ENCODE data around the gene TRIO. TPM values are rescaled to one million over a fixed set of nuclear protein-coding genes. Genes with fewer than 3 reads are reported as not detected.

TRIO gene
- total RNA-seq, 1 donor from 2014 or later: 381 TPM

DNA sequence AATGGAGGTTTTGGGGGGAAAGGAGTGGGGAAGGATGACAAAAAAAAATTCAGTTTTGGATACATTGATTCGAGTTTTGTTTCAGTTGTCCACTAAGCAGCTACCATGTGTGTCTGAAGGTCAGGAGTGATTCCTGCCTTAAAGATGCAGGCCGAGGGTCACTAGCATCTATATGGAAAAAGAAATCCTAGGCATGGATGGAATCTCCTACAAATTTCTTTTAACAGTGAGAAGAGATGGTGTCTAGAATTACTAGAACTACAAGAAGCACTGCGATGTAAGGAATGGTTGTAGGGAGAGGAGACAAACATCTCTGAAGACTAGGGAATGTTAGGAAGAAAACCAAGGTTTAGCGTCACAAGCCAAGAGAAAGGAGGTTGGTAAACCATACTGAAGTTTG lies 19.6 kb upstream of the TRIO start:
- DNase-seq: no peak

GRCh38 chr5:14123974-14124482 lies 19.1 kb upstream of the TRIO start:
- DNase-seq: no peak

DNA sequence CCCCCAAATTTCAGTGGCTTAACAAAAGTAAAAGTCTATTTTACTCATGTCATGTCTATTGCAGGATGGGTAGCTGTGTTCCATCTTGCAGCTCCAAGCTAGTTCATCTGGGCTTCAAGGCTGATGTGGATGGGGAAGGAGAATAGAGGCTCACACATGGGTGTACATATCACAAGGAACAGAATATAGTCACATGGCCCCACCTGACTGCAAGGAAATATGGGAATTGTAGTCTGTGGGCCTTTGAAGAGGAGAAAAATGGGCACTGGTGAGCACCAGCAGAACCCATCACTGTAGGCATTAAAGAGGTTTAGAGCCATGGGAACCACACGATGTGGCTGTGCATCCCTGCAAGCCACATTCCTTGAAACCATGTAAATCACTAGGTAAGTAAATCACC lies 17.9 kb upstream of the TRIO start:
- DNase-seq: no peak

DNA sequence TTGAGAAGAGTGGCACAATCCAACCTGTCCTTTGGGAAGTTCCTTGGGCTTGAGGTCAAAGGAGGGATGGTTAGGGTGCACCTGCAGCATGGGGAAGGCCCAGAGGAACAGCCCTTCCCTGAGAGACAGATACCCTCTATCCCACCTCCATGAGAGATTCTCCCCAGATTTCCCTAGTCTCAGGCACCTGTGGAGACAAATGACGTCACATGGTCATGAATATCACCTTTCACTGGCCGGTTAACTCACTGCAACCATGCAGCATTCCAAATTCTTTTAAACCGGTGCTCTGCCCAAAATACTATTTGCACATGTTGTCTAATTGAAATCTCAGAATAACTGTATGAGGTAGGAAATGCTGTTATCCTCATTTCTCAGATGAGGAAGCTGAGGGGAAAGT lies 15.6 kb upstream of the TRIO start:
- no peak for DNase-seq

- DNase-seq: no peak
Observed at GRCh38 chr5:14128079-14128478, 15.1 kb upstream of the TRIO start.

DNA sequence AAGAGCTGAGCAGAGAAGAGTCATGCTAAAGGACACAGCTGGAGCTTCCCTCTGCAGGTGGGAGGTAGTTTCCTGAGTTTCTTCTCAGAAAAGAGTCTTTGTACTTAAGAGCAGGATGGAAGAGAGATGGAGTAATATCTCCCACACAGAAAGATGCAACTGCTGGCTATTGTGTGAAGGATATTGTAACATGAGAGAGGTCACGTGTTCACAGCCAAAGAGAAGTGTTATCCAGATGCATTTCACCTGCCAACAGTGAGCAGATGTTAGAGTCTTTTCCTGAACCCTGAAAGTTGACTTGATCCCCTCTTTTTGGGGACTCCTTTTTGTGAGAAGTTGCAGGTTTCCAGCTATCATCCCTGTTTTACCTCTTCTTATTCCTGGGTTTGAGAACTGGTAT lies 14.0 kb upstream of the TRIO start:
- DNase-seq: no peak

DNA sequence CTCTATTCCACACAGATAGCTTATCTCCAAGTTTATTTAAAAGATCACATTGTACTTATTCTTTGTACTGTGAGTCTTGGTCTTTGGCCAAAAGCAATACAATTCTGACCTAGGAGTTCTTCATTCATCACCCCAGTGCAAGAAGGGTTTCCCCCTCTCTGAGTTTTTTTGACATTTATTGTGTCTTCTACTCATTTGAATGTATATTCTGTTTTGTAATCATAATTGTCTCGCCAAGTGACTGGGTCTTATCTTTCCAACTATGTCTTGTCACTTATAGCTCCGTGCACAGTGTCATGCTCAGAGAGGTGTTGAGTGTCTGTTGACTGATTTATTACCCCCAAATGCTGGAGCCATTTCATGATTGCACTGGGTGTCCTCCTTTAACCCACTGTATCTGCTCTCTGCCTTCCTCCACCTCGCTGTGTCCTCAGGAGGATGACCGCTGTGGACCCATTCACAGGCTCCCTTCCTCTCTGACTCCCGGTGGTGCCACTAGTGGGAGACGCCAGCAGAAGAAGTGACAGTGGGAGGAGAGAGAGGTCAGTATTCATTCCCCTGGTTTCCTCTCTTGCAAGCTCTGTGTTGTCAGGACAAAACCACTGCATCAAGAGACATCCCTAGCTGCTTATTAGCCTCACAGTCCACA lies 11.2 kb upstream of the TRIO start:
- DNase-seq: no peak

DNA sequence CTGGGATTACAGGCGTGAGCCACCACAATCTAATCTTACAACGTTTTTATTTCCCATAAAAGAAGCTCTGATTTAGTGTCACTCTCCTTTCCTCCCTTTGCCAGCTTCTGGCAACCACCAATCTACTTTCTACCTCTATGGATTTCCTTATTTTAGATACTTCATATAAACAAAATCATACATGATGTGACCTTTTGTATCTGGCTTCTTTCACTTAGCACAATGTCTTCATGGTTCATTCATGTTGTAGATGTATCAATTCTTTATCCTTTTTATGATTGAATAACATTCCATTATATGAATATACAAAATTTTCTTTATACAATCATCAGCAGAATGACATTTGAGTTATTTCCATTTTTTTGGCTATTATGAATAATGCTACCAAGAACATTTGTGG lies 9.7 kb upstream of the TRIO start:
- no peak for DNase-seq

- no peak for DNase-seq
Observed at GRCh38 chr5:14134083-14134482, 9.1 kb upstream of the TRIO start.

DNA sequence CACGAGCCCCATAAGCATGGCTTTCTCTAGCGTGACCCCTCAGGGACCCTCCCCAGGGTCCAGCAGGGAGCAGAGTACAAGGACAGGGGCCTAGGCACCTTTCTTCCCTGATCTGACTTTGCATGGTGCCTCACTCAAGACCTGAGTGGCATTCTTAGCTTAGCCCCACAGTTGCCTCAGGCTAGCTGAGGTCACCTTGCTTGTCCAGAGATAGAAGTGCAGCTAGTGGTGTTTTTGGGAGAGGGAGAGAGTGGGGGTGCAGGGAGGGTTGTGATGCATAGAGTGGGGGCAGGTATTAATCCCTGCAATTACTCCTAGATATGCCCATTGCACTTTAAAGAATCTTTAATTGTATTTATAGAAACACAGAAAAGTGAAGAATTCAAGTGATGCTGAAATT lies 8.4 kb upstream of the TRIO start:
- DNase-seq: no peak

DNA sequence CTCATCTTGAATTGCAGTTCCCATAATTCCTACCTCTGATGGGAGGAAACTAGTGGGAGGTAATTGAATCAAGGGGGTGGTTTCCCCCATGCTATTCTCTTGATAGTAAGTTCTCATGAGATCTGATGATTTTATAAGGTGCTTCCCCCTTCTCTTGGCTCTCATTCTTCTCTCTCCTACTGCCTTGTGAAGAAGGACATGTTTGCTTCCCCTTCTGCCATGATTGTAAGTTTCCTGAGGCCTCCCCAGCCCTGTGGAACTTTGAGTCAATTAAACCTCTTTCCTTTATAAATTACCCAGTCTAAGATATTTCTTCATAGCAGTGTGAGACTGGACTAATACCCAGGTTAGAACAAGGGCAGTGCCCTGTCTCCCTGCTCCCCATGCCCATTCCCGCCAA lies 7.5 kb upstream of the TRIO start:
- DNase-seq: no peak

GRCh38 chr5:14136228-14136627 lies 6.9 kb upstream of the TRIO start:
- DNase-seq: no peak

DNA sequence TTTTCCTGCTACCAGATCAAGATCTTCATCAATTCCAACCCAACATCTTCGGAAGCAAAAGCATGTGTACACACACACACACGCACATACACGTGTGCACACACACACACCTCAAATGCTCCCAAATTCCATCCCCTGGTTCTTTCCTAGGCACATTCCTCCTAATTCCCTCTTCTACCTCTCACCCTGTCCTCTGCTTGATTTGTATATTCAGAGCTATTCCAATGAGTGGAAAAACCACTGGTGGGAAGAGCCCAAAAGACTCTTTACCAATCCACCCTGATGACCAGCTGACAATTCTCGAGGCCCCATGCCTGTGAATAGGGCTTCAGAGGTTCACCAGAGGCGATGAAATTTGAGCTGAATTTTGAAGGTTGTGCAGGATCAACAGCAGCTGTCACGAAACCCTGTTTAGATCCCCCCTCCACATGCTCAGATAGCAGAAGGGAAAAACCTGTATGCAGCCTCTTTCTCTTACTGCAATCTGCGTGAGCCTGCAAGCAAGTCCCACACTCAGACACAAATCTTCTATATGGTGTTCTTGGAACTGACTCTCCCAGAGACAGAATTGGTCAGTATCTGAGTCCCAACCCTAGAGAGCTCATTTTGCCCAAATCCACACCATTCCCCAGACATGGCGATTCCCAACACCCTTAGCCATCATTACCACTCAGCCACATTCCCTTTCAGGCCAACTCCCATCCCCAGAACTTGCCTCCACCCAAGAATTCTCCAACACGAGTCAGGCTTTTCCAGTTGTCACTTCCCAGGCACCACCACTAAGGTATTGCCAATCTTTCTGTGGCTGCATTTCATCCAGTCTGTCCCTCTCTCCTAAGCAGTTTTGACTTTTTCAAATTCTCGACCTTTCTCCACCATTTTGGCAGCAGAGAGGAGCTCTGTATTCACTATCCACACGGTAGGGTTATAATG lies 4.3 kb upstream of the TRIO start:
- DNase-seq: no peak

GRCh38 chr5:14141764-14142163 lies 1.4 kb upstream of the TRIO start:
- no peak for DNase-seq

DNA sequence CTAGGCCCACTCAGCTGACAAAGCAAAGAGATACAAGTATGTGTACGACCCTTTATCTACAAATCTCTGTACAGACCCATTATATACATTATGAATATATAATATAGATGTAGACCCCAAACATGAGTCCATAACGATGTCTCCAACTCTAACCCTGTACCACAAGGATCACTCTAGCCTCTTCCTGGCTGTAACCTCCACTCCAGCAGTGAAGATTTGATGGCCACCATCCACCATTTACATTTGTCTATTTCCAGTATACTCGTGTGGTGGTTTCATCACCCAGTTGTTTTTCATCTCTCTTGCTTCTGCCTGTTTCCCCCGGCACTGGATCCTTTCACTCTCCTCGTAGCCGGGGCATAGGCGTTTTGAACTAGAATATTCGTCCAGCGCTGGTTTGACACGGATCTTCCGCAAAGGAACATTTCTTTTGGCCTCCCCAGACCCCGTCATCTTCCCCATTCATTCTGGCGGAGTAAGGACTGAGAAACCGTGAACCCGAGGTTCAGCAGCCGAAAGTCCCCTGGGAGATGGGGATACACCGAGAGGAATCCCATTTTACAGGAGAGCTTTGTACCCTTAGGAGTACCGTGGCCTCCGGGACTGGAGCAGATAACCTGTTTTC lies 828 bp upstream of the TRIO start:
- DNase-seq: no peak

DNA sequence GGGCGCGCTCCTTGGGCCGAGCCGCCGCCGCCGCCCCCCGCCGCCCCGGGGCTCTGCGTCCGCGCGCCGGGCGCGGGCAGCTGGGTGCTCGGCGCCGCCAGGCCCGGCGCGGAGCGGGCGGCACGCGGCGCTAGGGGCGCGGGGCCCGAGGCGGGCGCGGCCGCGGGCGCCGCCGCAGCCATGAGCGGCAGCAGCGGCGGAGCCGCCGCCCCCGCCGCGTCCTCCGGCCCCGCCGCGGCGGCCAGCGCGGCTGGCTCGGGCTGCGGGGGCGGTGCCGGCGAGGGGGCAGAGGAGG lies 351 bp downstream of the TRIO start:
- DNase-seq: no peak

- peak; percentile 31 for DNase-seq
Observed at GRCh38 chr5:14143841-14144585, 871 bp downstream of the TRIO start.

DNA sequence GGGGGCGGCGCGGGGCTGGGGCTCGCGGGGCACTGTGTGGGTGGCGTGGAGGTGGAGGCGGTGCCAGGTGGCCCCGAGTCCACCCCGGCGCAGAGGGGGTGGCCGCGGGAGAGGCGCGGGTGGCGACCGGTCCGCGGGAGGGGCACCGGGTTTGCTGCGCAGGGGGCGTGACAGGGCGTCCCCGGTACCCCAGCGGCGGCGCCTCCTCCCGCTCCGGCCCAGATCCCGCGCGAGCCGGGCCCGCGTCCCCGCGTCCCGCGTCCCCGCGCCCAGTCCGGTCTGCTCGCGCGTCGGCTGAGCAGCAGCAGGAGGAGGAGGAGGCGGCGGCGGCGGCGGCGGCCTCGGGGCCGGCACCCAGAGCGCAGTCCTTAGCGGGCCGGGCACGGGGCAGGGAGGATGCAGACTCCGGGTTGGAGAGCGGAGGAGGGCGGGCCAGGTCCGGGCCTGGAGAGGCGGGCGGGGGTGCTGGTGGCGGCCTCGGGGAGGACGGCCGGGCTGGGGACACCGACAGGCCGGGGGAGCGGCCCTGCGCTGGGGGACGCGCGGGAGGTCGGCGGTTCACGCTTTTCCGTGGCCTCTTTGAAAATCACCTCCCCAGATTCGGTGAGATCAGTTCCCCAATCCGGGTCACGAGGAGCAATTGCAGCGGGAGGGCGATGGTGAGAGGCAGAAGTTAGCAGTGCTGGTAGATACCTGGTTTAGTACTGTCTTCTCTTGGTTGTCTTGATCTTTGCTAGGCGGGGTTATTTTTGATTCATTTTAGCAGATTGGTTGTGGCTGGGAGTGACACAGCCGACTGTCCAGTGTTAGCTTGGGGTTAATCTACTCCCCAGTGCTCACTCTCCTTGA lies 1.7 kb downstream of the TRIO start:
- peak; percentile 39 for DNase-seq

DNA sequence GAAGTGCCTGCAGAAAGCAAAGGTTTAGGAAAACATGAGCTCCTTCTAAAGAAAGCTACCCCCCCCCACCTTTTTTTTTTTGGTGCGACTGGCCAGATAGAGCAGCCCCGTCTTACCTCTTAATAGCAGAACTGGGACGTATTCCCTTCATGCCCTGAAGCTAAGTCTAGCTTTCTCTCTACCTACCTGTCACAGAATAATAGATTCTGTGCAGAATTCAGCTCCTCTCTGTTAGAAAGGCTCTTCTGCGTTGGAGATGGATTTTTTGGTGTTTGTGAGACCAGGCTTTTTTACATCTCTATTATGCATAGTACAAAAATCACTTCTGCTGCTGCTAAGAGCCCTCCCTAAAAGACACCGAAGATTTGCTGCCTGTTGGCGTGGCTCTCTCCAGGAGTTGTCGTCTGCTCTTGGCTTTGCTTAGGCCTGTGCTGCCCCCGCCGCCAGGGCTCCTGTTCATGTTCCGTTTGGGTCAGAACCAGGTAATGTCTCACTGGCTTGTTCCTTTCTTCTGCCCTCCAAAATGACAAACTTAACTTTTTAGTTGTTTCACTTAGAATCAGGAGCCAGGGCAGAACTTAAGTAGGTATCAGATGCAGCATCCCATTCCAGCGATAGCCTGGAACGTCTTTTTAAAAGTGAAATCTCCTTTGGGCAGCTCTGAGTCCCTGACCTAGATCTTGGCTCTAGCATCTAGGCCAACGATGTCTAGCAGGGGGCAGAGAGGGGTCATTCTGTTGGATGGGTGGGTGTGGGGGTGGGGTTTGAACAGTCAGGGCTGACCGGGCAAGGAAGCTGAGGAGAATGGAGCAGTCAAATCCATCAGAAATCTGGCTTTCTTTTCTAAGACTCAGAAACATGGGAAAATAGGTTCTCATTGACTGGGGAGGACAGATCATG lies 2.5 kb downstream of the TRIO start:
- no peak for DNase-seq

GRCh38 chr5:14146725-14147124 lies 3.6 kb downstream of the TRIO start:
- no peak for DNase-seq

DNA sequence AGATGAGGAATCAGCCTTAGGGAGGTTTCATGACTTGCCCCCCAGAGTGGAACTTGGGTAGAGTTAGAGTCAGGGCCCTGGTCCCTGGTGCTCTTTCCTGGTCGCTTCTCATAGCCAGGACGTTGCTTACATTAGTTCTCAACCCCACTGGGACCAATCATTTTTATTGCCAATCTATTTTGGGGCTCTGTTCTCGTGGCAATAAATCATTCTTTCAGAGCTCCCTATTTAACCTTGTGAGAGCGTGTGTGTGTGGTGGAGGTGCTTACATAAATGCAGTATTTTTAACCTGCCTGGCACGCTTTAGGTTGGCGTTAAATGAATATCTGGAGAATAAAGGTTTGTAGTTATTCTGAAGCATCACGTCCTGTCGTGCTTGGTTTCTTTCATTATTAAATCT lies 4.1 kb downstream of the TRIO start:
- no peak for DNase-seq

Data from occipital lobe (tissue), 2 donors.